HCT116 (cell line): Measurements from ENCODE around the gene PDCD6IP. TPM values are rescaled to one million over a fixed set of nuclear protein-coding genes. Genes with fewer than 3 reads are reported as not detected.

Experiments used
- ATAC-seq: fragments of 200-7000 bp; cut with Tn5 transposase; 2 replicates; pipeline ENCODE4 v1.9.1; 2020; ENCODE audit warnings: mild to moderate bottlenecking, moderate library complexity
- BruUV-seq: library from RNA; stranded (reverse); fragments of 400-500 nt; replicated peaks from 2 replicates; lab custom pipeline; 2021; lab: Mats Ljungman, UMichigan
- CTCF ChIA-PET: fragments of 300-600 bp; sonication (Branson Sonifier 250); formaldehyde crosslinking; loops from one replicate; lab custom pipeline; 2021; ENCODE audit warnings: antibody characterized with exemption; lab: Charles Lee
- POLR2A ChIA-PET: fragments of 300-600, 350-600 bp; sonication (Branson Sonifier 250); formaldehyde crosslinking; loops from one replicate; lab custom pipeline; 2021; ENCODE audit warnings: antibody characterized with exemption; lab: Charles Lee
- RAD21 ChIA-PET, 2 experiments: fragments of 300-600 bp; sonication (Branson Sonifier 250); formaldehyde crosslinking; loops; one replicate each; lab custom pipeline; 2023; ENCODE audit warnings: low total read pairs in 2 of 2; ENCODE audit not compliant: uncharacterized antibody in 2 of 2, unreplicated experiment in 2 of 2, low non-redundant PET in 1 of 2; lab: Charles Lee
- DNase-seq: peaks from one replicate; pipeline ENCODE4 v3.0.0-alpha.2; 2010; ENCODE audit warnings: low read depth, low spot score
- H2AFZ ChIP-seq: fragments of 200-600 bp; shearing (Covaris generic), sonication (generic); 2 replicates; pipeline ENCODE4 v1.6.1; 2017; ENCODE audit warnings: low read depth, mixed run types, mixed read lengths, antibody characterized with exemption, low read length; ENCODE audit not compliant: poor library complexity, severe bottlenecking
- H3K27ac ChIP-seq: 2 replicates; pipeline ENCODE4 v1.5.1; 2012; ENCODE audit warnings: low read depth, low read length
- H3K27me3 ChIP-seq: fragments of 200-600 bp; sonication (generic); 2 replicates; pipeline ENCODE4 v1.6.1; 2016; ENCODE audit warnings: mixed run types, low read length, mixed read lengths; ENCODE audit not compliant: insufficient read depth
- H3K36me3 ChIP-seq, 2 experiments: fragments of 200-500 bp in 1 of 2; fragments of 200-600 bp in 1 of 2; sonication (Bioruptor generic) in 1 of 2; sonication (generic) in 1 of 2; 2 replicates each; pipeline versions ENCODE4 v1.5.1 to v1.6.1; 2014 to 2016; ENCODE audit warnings: low read length in 2 of 2, inconsistent platforms in 1 of 2, mixed read lengths in 1 of 2, mixed run types in 1 of 2; ENCODE audit not compliant: insufficient read depth in 2 of 2, control insufficient read depth in 1 of 2
- H3K4me1 ChIP-seq, 2 experiments: fragments of 200-600 bp in 1 of 2; sonication (generic) in 1 of 2; 2 replicates each; pipeline versions ENCODE4 v1.5.1 to v1.6.1; 2012 to 2017; ENCODE audit warnings: low read length in 2 of 2, inconsistent platforms in 1 of 2, mild to moderate bottlenecking in 1 of 2, mixed read lengths in 1 of 2, mixed run types in 1 of 2, moderate library complexity in 1 of 2; ENCODE audit not compliant: insufficient read depth in 2 of 2, control insufficient read depth in 1 of 2
- H3K4me2 ChIP-seq: fragments of 200-600 bp; sonication (generic); 2 replicates; pipeline ENCODE4 v1.6.1; 2017; ENCODE audit warnings: mixed run types, low read length, mixed read lengths
- H3K4me3 ChIP-seq, 2 experiments: fragments of 200-600 bp in 1 of 2; sonication (generic) in 1 of 2; replicated peaks in 1 of 2; 2 replicates each; pipeline ENCODE4 v1.5.1; 2011 to 2016; ENCODE audit warnings: low read length in 2 of 2, control low read depth in 1 of 2, low read depth in 1 of 2, mild to moderate bottlenecking in 1 of 2, mixed read lengths in 1 of 2, mixed run types in 1 of 2
- H3K79me2 ChIP-seq: fragments of 200-600 bp; sonication (generic); 2 replicates; pipeline ENCODE4 v1.6.1; 2017; ENCODE audit warnings: mild to moderate bottlenecking, mixed run types, low read length, moderate library complexity, mixed read lengths; ENCODE audit not compliant: insufficient read depth
- H3K9ac ChIP-seq: fragments of 200-600 bp; sonication (generic); 2 replicates; pipeline ENCODE4 v1.6.1; 2016; ENCODE audit warnings: low read length, mixed read lengths
- H3K9me2 ChIP-seq: fragments of 200-600 bp; sonication (generic), shearing (Covaris generic); 2 replicates; pipeline ENCODE4 v1.6.1; 2017; ENCODE audit warnings: mixed run types, mild to moderate bottlenecking, moderate library complexity; ENCODE audit not compliant: insufficient read depth
- H3K9me3 ChIP-seq, 2 experiments: fragments of 200-500 bp in 1 of 2; fragments of 200-600 bp in 1 of 2; sonication (Bioruptor generic) in 1 of 2; sonication (generic) in 1 of 2; 2 replicates each; pipeline ENCODE4 v1.6.1; 2014 to 2017; ENCODE audit warnings: low read length in 2 of 2, mixed read lengths in 2 of 2, inconsistent platforms in 1 of 2, low read depth in 1 of 2, mild to moderate bottlenecking in 1 of 2, mixed run types in 1 of 2, moderate library complexity in 1 of 2; ENCODE audit not compliant: control insufficient read depth in 1 of 2, insufficient read depth in 1 of 2
- H4K20me1 ChIP-seq: fragments of 200-600 bp; sonication (generic), shearing (Covaris generic); 2 replicates; pipeline ENCODE4 v1.6.1; 2017; ENCODE audit warnings: mixed run types, mild to moderate bottlenecking, moderate library complexity; ENCODE audit not compliant: insufficient read depth
- EGR1 ChIP-seq: IDR thresholded peaks from 2 replicates; pipeline ENCODE4 v1.6.1; 2012; ENCODE audit warnings: low read depth
- ELF1 ChIP-seq: IDR thresholded peaks from 2 replicates; pipeline ENCODE4 v1.6.1; 2012; ENCODE audit warnings: low read depth, borderline replicate concordance
- EZH2phosphoT487 ChIP-seq: fragments of 200-600 bp; IDR thresholded peaks from 2 replicates; pipeline ENCODE4 v1.6.1; 2018; ENCODE audit warnings: antibody characterized with exemption, borderline replicate concordance
- FOSL1 ChIP-seq: IDR thresholded peaks from 2 replicates; pipeline ENCODE4 v1.6.1; 2012; ENCODE audit warnings: low read depth
- JUND ChIP-seq: IDR thresholded peaks from 2 replicates; pipeline ENCODE4 v1.6.1; 2012
- POLR2A ChIP-seq: IDR thresholded peaks from 2 replicates; pipeline ENCODE4 v1.7.0; 2011; ENCODE audit warnings: borderline replicate concordance; ENCODE audit not compliant: insufficient read depth, insufficient read length; ENCODE audit errors: extremely low read depth
- RAD21 ChIP-seq: IDR thresholded peaks from 2 replicates; pipeline ENCODE4 v1.6.1; 2012; ENCODE audit warnings: low read depth, mild to moderate bottlenecking
- SIN3A ChIP-seq: IDR thresholded peaks from 2 replicates; pipeline ENCODE4 v1.6.1; 2012; ENCODE audit warnings: low read depth
- SRF ChIP-seq: IDR thresholded peaks from 2 replicates; pipeline ENCODE4 v1.6.1; 2012; ENCODE audit warnings: low read depth
- YY1 ChIP-seq: IDR thresholded peaks from 2 replicates; pipeline ENCODE4 v1.6.1; 2011; ENCODE audit warnings: low read length, low read depth, moderate library complexity, mild to moderate bottlenecking; ENCODE audit not compliant: insufficient replicate concordance; ENCODE audit errors: extremely low read depth
- ZFX ChIP-seq: fragments of 450-650 bp; IDR thresholded peaks from 2 replicates; pipeline ENCODE4 v1.6.1; 2017
- ZNF274 ChIP-seq: fragments of 200-500 bp; sonication (Bioruptor generic); IDR thresholded peaks from 2 replicates; pipeline ENCODE4 v1.6.1; 2014; ENCODE audit warnings: mild to moderate bottlenecking, low read depth, low read length, inconsistent platforms
- intact Hi-C: fragments of 100-400 bp; cut with micrococcal nuclease; formaldehyde crosslinking; loops from 2 replicates; pipeline ENCODE4 v1.10.0; 2022
- total RNA-seq: library from RNA; stranded (reverse); gene quantifications from one replicate; pipeline ENCODE4 v1.2.1, GENCODE V29; 2021; ENCODE audit not compliant: unreplicated experiment
- TF ChIP-seq, protein P1 (sequence below): IDR thresholded peaks from 2 replicates; pipeline ENCODE4 v1.6.1; 2012; ENCODE audit warnings: low read depth
- TF ChIP-seq, protein P2 (sequence below), 3 experiments: fragments of 200-600 bp in 1 of 3; sonication (generic) in 1 of 3; IDR thresholded peaks in 2 of 3; conservative IDR thresholded peaks in 1 of 3; 2 replicates each; pipeline ENCODE4 v1.5.1; 2012 to 2017; ENCODE audit warnings: low read depth in 2 of 3, low read length in 2 of 3, antibody characterized with exemption in 1 of 3, borderline replicate concordance in 1 of 3, control low read depth in 1 of 3, mild to moderate bottlenecking in 1 of 3, mixed read lengths in 1 of 3, mixed run types in 1 of 3, moderate library complexity in 1 of 3; ENCODE audit not compliant: insufficient read depth in 1 of 3
- TF ChIP-seq, protein P3 (sequence below): IDR thresholded peaks from 2 replicates; pipeline ENCODE4 v1.6.1; 2012
- TF ChIP-seq, protein P4 (sequence below): IDR thresholded peaks from 2 replicates; pipeline ENCODE4 v1.6.1; 2012

Gene PDCD6IP
- total RNA-seq, 1 experiment from 2014 or later: 241 TPM

DNA sequence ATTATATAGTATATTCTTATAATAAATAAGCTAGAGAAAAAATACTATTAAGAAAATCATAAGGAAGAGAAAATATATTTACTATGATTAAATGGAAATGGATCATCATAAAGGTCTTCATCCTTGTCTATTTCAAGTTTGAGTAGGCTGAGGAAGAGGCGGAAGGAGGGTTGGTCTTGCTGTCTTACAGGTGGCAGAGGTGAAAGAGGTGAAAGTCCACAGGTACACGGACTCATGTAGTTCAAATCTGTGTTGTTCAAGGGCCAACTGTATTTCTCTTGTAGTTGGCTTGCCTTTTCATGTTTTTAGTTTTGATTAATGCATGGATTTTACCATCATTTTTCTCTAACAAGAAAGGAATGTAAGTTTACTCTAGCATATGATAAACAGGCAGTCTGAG is 41.7 kb downstream of the PDCD6IP start:
- ChIA-PET CTCF (no interaction called here), RAD21 (no interaction called here), POLR2A (no interaction called here)
- no TSS peak for BruUV-seq
- TF ChIP-seq ZNF274: no peak
- TF ChIP-seq, protein P1, sequence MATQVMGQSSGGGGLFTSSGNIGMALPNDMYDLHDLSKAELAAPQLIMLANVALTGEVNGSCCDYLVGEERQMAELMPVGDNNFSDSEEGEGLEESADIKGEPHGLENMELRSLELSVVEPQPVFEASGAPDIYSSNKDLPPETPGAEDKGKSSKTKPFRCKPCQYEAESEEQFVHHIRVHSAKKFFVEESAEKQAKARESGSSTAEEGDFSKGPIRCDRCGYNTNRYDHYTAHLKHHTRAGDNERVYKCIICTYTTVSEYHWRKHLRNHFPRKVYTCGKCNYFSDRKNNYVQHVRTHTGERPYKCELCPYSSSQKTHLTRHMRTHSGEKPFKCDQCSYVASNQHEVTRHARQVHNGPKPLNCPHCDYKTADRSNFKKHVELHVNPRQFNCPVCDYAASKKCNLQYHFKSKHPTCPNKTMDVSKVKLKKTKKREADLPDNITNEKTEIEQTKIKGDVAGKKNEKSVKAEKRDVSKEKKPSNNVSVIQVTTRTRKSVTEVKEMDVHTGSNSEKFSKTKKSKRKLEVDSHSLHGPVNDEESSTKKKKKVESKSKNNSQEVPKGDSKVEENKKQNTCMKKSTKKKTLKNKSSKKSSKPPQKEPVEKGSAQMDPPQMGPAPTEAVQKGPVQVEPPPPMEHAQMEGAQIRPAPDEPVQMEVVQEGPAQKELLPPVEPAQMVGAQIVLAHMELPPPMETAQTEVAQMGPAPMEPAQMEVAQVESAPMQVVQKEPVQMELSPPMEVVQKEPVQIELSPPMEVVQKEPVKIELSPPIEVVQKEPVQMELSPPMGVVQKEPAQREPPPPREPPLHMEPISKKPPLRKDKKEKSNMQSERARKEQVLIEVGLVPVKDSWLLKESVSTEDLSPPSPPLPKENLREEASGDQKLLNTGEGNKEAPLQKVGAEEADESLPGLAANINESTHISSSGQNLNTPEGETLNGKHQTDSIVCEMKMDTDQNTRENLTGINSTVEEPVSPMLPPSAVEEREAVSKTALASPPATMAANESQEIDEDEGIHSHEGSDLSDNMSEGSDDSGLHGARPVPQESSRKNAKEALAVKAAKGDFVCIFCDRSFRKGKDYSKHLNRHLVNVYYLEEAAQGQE: no peak
- TF ChIP-seq, protein P2, sequence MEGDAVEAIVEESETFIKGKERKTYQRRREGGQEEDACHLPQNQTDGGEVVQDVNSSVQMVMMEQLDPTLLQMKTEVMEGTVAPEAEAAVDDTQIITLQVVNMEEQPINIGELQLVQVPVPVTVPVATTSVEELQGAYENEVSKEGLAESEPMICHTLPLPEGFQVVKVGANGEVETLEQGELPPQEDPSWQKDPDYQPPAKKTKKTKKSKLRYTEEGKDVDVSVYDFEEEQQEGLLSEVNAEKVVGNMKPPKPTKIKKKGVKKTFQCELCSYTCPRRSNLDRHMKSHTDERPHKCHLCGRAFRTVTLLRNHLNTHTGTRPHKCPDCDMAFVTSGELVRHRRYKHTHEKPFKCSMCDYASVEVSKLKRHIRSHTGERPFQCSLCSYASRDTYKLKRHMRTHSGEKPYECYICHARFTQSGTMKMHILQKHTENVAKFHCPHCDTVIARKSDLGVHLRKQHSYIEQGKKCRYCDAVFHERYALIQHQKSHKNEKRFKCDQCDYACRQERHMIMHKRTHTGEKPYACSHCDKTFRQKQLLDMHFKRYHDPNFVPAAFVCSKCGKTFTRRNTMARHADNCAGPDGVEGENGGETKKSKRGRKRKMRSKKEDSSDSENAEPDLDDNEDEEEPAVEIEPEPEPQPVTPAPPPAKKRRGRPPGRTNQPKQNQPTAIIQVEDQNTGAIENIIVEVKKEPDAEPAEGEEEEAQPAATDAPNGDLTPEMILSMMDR (IDR thresholded peaks at IDR 0.05 in 2 of 3, conservative IDR thresholded peaks at IDR 0.05 in 1 of 3; ENCODE audit: borderline replicate concordance in 1 of 3, insufficient read depth in 1 of 3, low read depth in 2 of 3, low read length in 2 of 3): no peak
- no peak for TF ChIP-seq SRF
- TF ChIP-seq FOSL1: no peak
- no peak for TF ChIP-seq ELF1
- TF ChIP-seq, protein P3, sequence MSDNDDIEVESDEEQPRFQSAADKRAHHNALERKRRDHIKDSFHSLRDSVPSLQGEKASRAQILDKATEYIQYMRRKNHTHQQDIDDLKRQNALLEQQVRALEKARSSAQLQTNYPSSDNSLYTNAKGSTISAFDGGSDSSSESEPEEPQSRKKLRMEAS: no peak
- TF ChIP-seq EGR1: no peak
- TF ChIP-seq RAD21: no peak
- no peak for TF ChIP-seq SIN3A
- no peak for TF ChIP-seq POLR2A
- TF ChIP-seq JUND: no peak
- no peak for TF ChIP-seq ZFX
- no peak for TF ChIP-seq EZH2phosphoT487
- TF ChIP-seq, protein P4, sequence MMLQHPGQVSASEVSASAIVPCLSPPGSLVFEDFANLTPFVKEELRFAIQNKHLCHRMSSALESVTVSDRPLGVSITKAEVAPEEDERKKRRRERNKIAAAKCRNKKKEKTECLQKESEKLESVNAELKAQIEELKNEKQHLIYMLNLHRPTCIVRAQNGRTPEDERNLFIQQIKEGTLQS: no peak
- no peak for TF ChIP-seq YY1
- no peaks in the 10 kb centered on the region for H3K4me1 ChIP-seq
- H3K27ac ChIP-seq: no peak overlapping the region
- intact Hi-C loops: no loop called here
- H2AFZ ChIP-seq: no peak overlapping the region
- no peaks in the 10 kb centered on the region for H3K27me3 ChIP-seq
- H3K36me3 ChIP-seq: peaks cover 2 to 20% of the 10 kb centered on the region in 2 experiments; a peak in 1 of 4 replicates
- ATAC-seq (no peak), DNase-seq (no peak)
- no peaks in the 10 kb centered on the region for H3K9me2 ChIP-seq
- H3K9ac ChIP-seq: no peak overlapping the region
- no peaks in the 10 kb centered on the region for H4K20me1 ChIP-seq
- H3K9me3 ChIP-seq: no peaks in the 10 kb centered on the region
- H3K4me3 ChIP-seq: no peak overlapping the region
- no peak overlapping the region for H3K4me2 ChIP-seq
- H3K79me2 ChIP-seq: peaks cover 9% of the 10 kb centered on the region; the same call in 1 of the 2 replicates
